ENCODE results near the gene CTSZ. TPM values are rescaled to one million over a fixed set of nuclear protein-coding genes. Genes with fewer than 3 reads are reported as not detected.

CTSZ gene
- total and polyA plus RNA-seq, 2 of the 4 experiments (the other 2 are of a cell fraction): 46.1 to 88.5 TPM

DNA sequence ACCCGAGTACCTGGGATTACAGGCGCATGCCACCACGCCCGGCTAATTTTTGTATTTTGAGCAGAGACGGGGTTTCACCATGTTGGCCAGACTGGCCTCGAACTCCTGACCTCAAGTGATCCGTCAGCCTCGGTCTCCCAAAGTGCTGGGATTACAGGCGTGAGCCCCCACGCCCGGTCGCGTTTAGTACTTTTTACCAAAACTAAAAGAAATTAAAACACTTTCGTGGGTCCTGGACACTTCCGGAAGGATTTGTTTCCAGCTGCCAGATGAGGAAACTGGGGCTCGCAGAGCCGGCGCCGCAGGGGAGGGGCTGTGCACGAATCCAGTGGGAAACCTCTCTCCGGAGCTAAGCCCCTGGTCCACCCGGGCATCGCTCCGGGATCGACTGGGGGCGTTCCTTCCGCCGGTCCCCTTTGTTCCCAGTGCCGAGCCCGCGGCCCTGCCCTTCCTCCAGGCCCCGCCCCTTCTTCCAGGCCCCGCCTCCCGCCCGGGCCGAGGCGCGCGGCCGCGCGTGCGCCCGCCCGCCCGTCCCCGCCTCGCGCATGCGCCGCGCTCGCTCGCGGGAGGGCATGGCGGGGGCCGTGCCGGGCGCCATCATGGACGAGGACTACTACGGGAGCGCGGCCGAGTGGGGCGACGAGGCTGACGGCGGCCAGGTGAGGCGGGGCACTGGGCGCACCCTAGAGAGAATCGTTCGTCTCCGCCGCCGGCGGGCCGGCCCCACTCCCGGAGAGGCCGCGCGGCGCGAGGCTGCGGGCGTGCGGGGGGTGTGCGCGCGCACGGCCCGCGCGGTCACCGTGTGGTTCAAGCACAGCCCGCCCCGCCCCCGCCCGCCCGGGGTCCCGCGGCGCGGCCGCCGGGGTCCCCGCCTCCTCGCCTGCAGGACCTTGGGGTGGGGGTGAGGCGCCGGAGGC lies 26.1 kb downstream of the CTSZ start, which contains the start of gene NELFCD:
TSS of gene NELFCD (plus strand) at position 546 of the 917 bp plus-strand sequence. CDS start at position 600, 54 bp downstream.
- H2AFZ ChIP-seq (replicated peaks; ENCODE audit: low read length, poor library complexity): peak within 1 kb of the TSS; percentile 97
- no TSS peak for BruUV-seq (replicated peaks)
- ATAC-seq (ENCODE audit: low read depth): peak; percentile 96
- peak within 1 kb of the TSS; percentile 99 for H2AK9ac ChIP-seq (replicated peaks; ENCODE audit: low read depth, low read length, poor library complexity)
- no peaks in the 10 kb centered on the region for H3K36me3 ChIP-seq (ENCODE audit: control insufficient read depth, insufficient read depth, low read length)
- TF ChIP-seq MXI1 (IDR thresholded peaks at IDR 0.05; ENCODE audit: borderline replicate concordance, low read depth, low read length): peak; percentile 77; the same call in 1 of the 2 replicates
- TF ChIP-seq ELK1 (IDR thresholded peaks at IDR 0.05; ENCODE audit: borderline replicate concordance, low read depth, low read length): no peak
- TF ChIP-seq BHLHE40 (IDR thresholded peaks at IDR 0.05; ENCODE audit: low read depth, low read length): no peak
- TF ChIP-seq RCOR1 (IDR thresholded peaks at IDR 0.05; ENCODE audit: insufficient replicate concordance, low read length): peak; percentile 18
- peak; percentile 60 for TF ChIP-seq POLR2A (IDR thresholded peaks at IDR 0.05; ENCODE audit: low read depth, low read length)
- peak; percentile 86; the same call in 1 of the 2 replicates for TF ChIP-seq MAZ (IDR thresholded peaks at IDR 0.05; ENCODE audit: borderline replicate concordance, low read depth, low read length)
- peak within 1 kb of the TSS; percentile 97 for H3K23ac ChIP-seq (ENCODE audit: low read depth, low read length)
- WGBS, 2 experiments (ENCODE audit: extremely low coverage in 2 of 2, insufficient read length in 1 of 2): 15% methylated on average over 23 of the region's 109 CpGs; no CpG with 5 or more reads in 1 of the 2 experiments
- peaks cover 4% of the 10 kb centered on the region for H3K9me3 ChIP-seq (ENCODE audit: control insufficient read depth, insufficient read depth, low read length)
- H3K9ac ChIP-seq (ENCODE audit: low read depth, low read length): peak within 1 kb of the TSS; percentile 98
- peak within 1 kb of the TSS; percentile 83 for H4K91ac ChIP-seq (ENCODE audit: insufficient read depth, low read depth, low read length)
- in situ Hi-C loops (cut with MboI; ENCODE audit: low sequenced_read_pairs): loop anchor here (5.0 kb wide), 1 partner anchor 74 kb away; no protein-coding TSS in a partner anchor
- peak within 1 kb of the TSS; percentile 92 for H4K5ac ChIP-seq (ENCODE audit: low read depth, low read length)
- peak within 1 kb of the TSS; percentile 94 for H2BK5ac ChIP-seq (ENCODE audit: low read depth, low read length, poor library complexity, severe bottlenecking)
- H3K27me3 ChIP-seq (ENCODE audit: control insufficient read depth, insufficient read depth, low read length): peaks cover 3% of the 10 kb centered on the region
- peaks cover 20% of the 10 kb centered on the region for H3K9me1 ChIP-seq (ENCODE audit: insufficient read depth, low read length)
- intact Hi-C loops (cut with micrococcal nuclease): loop anchor here (1.0 to 5.0 kb wide), 2 partner anchors 74 to 87 kb away; no protein-coding TSS in a partner anchor
- H3K4me1 ChIP-seq (ENCODE audit: control insufficient read depth, insufficient read depth, low read length): peaks cover 3% of the 10 kb centered on the region; the same call in 1 of the 2 replicates
- peaks cover 20 to 43% of the 10 kb centered on the region in 2 experiments; a peak in 3 of 4 replicates for H3K79me1 ChIP-seq (ENCODE audit: low read depth in 1 of 2, low read length in 2 of 2)
- CTCF ChIA-PET: interaction anchor here (0.8 to 1.3 kb wide), 2 partner anchors 11 to 16 kb away, joined by 3 to 4 read pairs; no protein-coding TSS in a partner anchor
- no peak within 1 kb of the TSS for H2BK20ac ChIP-seq (ENCODE audit: low read depth, low read length)
- peak within 1 kb of the TSS; percentile 98 for H3K14ac ChIP-seq (replicated peaks; ENCODE audit: low read depth, low read length)
- peak within 1 kb of the TSS; percentile 58; the same call in 1 of the 3 replicates for H2BK15ac ChIP-seq (ENCODE audit: low read depth, low read length)
- peak within 1 kb of the TSS; percentile 97 to 99 for H4K8ac ChIP-seq (ENCODE audit: low read depth in 2 of 2, low read length in 2 of 2)
- peak within 1 kb of the TSS; percentile 100 for H3K4me2 ChIP-seq (ENCODE audit: low read depth, low read length)
- H3K4ac ChIP-seq (ENCODE audit: low read depth, low read length): peak within 1 kb of the TSS; percentile 94
- H3K4me3 ChIP-seq (ENCODE audit: insufficient read depth, low read depth, low read length): peak within 1 kb of the TSS; percentile 90
- peak within 1 kb of the TSS; percentile 54 for H3K56ac ChIP-seq (ENCODE audit: extremely low read depth, insufficient read depth, low read length)
- H3K27ac ChIP-seq (ENCODE audit: insufficient read depth, low read length): peak within 1 kb of the TSS; percentile 83
- H2BK120ac ChIP-seq (ENCODE audit: low read depth, low read length): peak within 1 kb of the TSS; percentile 80
- peak; percentile 73 for DNase-seq
- peak within 1 kb of the TSS; percentile 88 for H2AK5ac ChIP-seq (ENCODE audit: low read depth, low read length)
- POLR2A ChIA-PET (ENCODE audit: unreplicated experiment): no interaction called here
- peak within 1 kb of the TSS; percentile 60; the same call in 1 of the 2 replicates for H3K18ac ChIP-seq (ENCODE audit: low read depth, low read length)
- H4K20me1 ChIP-seq (ENCODE audit: insufficient read depth, low read length): peaks cover 19% of the 10 kb centered on the region
- dilution Hi-C loops (cut with HindIII; ENCODE audit: low sequenced_read_pairs, unreplicated experiment): no loop called here

All from IMR-90 (cell line).